Keratinocyte (primary cell): ENCODE measurements around the gene GPATCH4.

Experiments
- EZH2 ChIP-seq: IDR thresholded peaks from one replicate; pipeline ENCODE4 v1.6.1; 2012; ENCODE audit warnings: inconsistent platforms, mild to moderate bottlenecking, low read length, moderate library complexity
- TF ChIP-seq, protein P1 (sequence below), 3 experiments: IDR thresholded peaks in 1 of 3; conservative IDR thresholded peaks in 1 of 3; optimal IDR thresholded peaks in 1 of 3; 2 replicates in 2 of 3; 3 replicates in 1 of 3; pipeline versions ENCODE3 to v1.5.1; 2011; ENCODE audit warnings: low read length in 3 of 3, mild to moderate bottlenecking in 3 of 3, moderate library complexity in 2 of 3, control low read depth in 1 of 3, inconsistent platforms in 1 of 3; ENCODE audit not compliant: insufficient read depth in 2 of 3; ENCODE audit errors: extremely low read depth in 1 of 3

DNA sequence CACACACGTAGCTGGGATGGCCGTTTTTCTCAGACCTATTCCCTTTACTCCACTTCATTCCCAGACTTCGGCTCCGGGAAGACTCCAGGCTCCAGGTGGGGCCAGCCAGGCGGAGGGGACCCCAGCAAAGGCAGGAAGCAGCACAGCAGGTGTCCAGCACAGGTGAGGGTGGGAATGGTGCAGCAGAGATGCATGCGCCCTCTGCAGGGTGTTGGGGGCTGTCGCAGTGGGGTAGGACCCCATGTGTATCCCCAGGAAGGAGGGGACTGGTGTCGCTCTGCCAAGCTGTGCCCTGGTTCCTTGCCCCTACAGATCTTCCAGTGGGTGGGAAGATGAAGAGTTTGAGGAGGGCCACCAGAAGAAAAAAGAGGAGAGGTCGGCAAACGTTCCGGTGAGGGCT is 16.5 kb downstream of the GPATCH4 start:
- TF ChIP-seq, protein P1, sequence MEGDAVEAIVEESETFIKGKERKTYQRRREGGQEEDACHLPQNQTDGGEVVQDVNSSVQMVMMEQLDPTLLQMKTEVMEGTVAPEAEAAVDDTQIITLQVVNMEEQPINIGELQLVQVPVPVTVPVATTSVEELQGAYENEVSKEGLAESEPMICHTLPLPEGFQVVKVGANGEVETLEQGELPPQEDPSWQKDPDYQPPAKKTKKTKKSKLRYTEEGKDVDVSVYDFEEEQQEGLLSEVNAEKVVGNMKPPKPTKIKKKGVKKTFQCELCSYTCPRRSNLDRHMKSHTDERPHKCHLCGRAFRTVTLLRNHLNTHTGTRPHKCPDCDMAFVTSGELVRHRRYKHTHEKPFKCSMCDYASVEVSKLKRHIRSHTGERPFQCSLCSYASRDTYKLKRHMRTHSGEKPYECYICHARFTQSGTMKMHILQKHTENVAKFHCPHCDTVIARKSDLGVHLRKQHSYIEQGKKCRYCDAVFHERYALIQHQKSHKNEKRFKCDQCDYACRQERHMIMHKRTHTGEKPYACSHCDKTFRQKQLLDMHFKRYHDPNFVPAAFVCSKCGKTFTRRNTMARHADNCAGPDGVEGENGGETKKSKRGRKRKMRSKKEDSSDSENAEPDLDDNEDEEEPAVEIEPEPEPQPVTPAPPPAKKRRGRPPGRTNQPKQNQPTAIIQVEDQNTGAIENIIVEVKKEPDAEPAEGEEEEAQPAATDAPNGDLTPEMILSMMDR (optimal IDR thresholded peaks at IDR 0.05 in 1 of 3, IDR thresholded peaks at IDR 0.05 in 1 of 3, conservative IDR thresholded peaks at IDR 0.05 in 1 of 3; ENCODE audit: extremely low read depth in 1 of 3, insufficient read depth in 2 of 3, low read length in 3 of 3) = peak in 2 of 3 experiments; percentile 23 to 65
- no peak for TF ChIP-seq EZH2
